ENCODE results near the gene RPN2. TPM values are rescaled to one million over a fixed set of nuclear protein-coding genes. Genes with fewer than 3 reads are reported as not detected.

RPN2 gene
- total and polyA plus RNA-seq, 2 donors (not counting 3 experiments of a cell fraction or from before 2014, with no cell fraction given) = 283 to 530 TPM

DNA sequence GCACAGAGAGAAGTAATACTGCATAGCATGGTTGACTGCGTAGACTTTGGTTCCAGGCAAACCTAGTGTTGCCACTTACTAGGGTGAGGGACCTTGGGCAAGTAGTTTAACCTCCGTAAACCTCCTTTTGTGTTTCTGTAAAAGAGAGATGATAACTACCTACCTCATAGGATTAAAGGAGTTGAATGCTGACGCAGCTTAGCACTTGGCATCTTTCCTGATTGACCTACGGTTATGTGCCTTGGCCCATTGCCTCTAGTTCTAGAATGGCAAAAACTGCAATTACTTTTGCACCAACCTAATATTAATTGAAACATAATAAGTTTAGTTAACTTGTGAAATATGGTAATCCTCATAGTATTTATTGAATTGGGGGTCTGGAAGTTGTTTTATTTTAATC lies 63.4 kb downstream of the RPN2 start:
- BruUV-seq (replicated peaks) = no TSS peak
- H3K36me3 ChIP-seq (ENCODE audit: control insufficient read depth in 2 of 2, extremely low read depth in 1 of 2, insufficient read depth in 2 of 2, low read length in 2 of 2) = peaks cover 23 to 26% of the 10 kb centered on the region in 2 experiments

More for the DNA sequence above, 63.4 kb downstream of the RPN2 start:
- dilution Hi-C loops (cut with MboI; ENCODE audit: extremely low pct_ligation_motif_present, low sequenced_read_pairs) = no loop called here
- POLR2A ChIA-PET = no interaction called here
- Histone ChIP-seq H3K4me2 (ENCODE audit: insufficient read depth, low read length) (no peak overlapping the region), H3K79me2 (ENCODE audit: control insufficient read depth, insufficient read depth, low read length) (no peaks in the 10 kb centered on the region), H3K27me3 (ENCODE audit: control insufficient read depth in 2 of 2, insufficient read depth in 2 of 2, low read length in 2 of 2) (no peaks in the 10 kb centered on the region), H3K4me3 (replicated peaks in 1 of 3; ENCODE audit: insufficient read depth in 1 of 3, low read depth in 1 of 3, low read length in 3 of 3) (no peak overlapping the region), H3K9ac (replicated peaks; ENCODE audit: extremely low read depth, insufficient read depth, low read length) (no peak overlapping the region), H3K9me1 (replicated peaks; ENCODE audit: control insufficient read depth, extremely low read depth, insufficient read depth, low read length) (no peaks in the 10 kb centered on the region), H3K9me3 (replicated peaks; ENCODE audit: control insufficient read depth, insufficient read depth, low read length) (no peaks in the 10 kb centered on the region), H3K27ac (ENCODE audit: insufficient read depth, low read depth, low read length) (no peak overlapping the region), H4K20me1 (replicated peaks; ENCODE audit: control insufficient read depth, extremely low read depth, insufficient read depth, low read length) (no peaks in the 10 kb centered on the region), H2AFZ (ENCODE audit: low read depth, low read length) (no peak overlapping the region), H3K4me1 (ENCODE audit: control insufficient read depth, extremely low read depth, insufficient read depth, low read length) (no peaks in the 10 kb centered on the region)
- FAIRE-seq (no peak), DNase-seq (ENCODE audit: low read depth, low spot score) (no peak)
- no peak for TF ChIP-seq FOS (IDR thresholded peaks at IDR 0.05; ENCODE audit: borderline replicate concordance, insufficient read depth, low read length)
- no peak for TF ChIP-seq POLR2A (IDR thresholded peaks at IDR 0.05; ENCODE audit: low read depth, low read length)
- TF ChIP-seq EZH2 (IDR thresholded peaks at IDR 0.05; ENCODE audit: borderline replicate concordance, low read depth, low read length, severe bottlenecking) = no peak
- no peak for TF ChIP-seq JUN (IDR thresholded peaks at IDR 0.05; ENCODE audit: borderline replicate concordance, insufficient read depth, insufficient read length, low read depth)
- no peak for TF ChIP-seq GATA2 (IDR thresholded peaks at IDR 0.05; ENCODE audit: insufficient read depth, insufficient read length, low read depth, low read length)
- no peak for TF ChIP-seq MYC (IDR thresholded peaks at IDR 0.05; ENCODE audit: low read depth, low read length)
- TF ChIP-seq POLR2AphosphoS5 (IDR thresholded peaks at IDR 0.05; ENCODE audit: insufficient read depth, low read depth, low read length) = no peak
- TF ChIP-seq, protein P1, sequence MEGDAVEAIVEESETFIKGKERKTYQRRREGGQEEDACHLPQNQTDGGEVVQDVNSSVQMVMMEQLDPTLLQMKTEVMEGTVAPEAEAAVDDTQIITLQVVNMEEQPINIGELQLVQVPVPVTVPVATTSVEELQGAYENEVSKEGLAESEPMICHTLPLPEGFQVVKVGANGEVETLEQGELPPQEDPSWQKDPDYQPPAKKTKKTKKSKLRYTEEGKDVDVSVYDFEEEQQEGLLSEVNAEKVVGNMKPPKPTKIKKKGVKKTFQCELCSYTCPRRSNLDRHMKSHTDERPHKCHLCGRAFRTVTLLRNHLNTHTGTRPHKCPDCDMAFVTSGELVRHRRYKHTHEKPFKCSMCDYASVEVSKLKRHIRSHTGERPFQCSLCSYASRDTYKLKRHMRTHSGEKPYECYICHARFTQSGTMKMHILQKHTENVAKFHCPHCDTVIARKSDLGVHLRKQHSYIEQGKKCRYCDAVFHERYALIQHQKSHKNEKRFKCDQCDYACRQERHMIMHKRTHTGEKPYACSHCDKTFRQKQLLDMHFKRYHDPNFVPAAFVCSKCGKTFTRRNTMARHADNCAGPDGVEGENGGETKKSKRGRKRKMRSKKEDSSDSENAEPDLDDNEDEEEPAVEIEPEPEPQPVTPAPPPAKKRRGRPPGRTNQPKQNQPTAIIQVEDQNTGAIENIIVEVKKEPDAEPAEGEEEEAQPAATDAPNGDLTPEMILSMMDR (IDR thresholded peaks at IDR 0.05; ENCODE audit: extremely low read depth in 1 of 2, insufficient read depth in 1 of 2, low read depth in 1 of 2, low read length in 2 of 2) = no peak
- TF ChIP-seq, protein P2, sequence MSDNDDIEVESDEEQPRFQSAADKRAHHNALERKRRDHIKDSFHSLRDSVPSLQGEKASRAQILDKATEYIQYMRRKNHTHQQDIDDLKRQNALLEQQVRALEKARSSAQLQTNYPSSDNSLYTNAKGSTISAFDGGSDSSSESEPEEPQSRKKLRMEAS (IDR thresholded peaks at IDR 0.05; ENCODE audit: insufficient read depth, insufficient read length) = no peak
- CTCF ChIA-PET = no interaction called here
- intact Hi-C loops (cut with micrococcal nuclease) = no loop called here
